Osteocyte (in vitro differentiated cells): ENCODE data around the gene ZNF860. TPM values are rescaled to one million over a fixed set of nuclear protein-coding genes. Genes with fewer than 3 reads are reported as not detected.

ENCODE experiments used
- DNase-seq: peaks from one replicate; pipeline ENCODE4 v3.0.0; 2021; ENCODE audit warnings: mixed read lengths; ENCODE audit not compliant: unreplicated experiment; ENCODE audit errors: extremely low spot score
- H3K27ac Mint-ChIP-seq: one replicate; pipeline ENCODE4 v1.8.0; 2021; ENCODE audit warnings: mild to moderate bottlenecking, mixed read lengths; ENCODE audit not compliant: unreplicated experiment
- H3K27me3 Mint-ChIP-seq: one replicate; pipeline ENCODE4 v1.8.0; 2021; ENCODE audit warnings: mixed read lengths; ENCODE audit not compliant: unreplicated experiment
- H3K36me3 Mint-ChIP-seq: one replicate; pipeline ENCODE4 v1.8.0; 2021; ENCODE audit warnings: mixed read lengths; ENCODE audit not compliant: unreplicated experiment
- H3K4me1 Mint-ChIP-seq: one replicate; pipeline ENCODE4 v1.8.0; 2021; ENCODE audit warnings: mixed read lengths; ENCODE audit not compliant: unreplicated experiment
- H3K4me3 Mint-ChIP-seq: one replicate; pipeline ENCODE4 v1.8.0; 2021; ENCODE audit warnings: mild to moderate bottlenecking, moderate library complexity, mixed read lengths; ENCODE audit not compliant: unreplicated experiment
- H3K9me3 Mint-ChIP-seq: one replicate; pipeline ENCODE4 v1.8.0; 2021; ENCODE audit warnings: mixed read lengths; ENCODE audit not compliant: unreplicated experiment
- CTCF ChIP-seq: fragments of 200-600 bp; sonication (generic); IDR thresholded peaks from 2 replicates; pipeline ENCODE4 v1.5.0; 2021; ENCODE audit warnings: antibody characterized with exemption, mild to moderate bottlenecking, moderate library complexity
- total RNA-seq: library from RNA; stranded (reverse); gene quantifications from 2 replicates; pipeline ENCODE4 v1.2.1, GENCODE V29; 2021

The ZNF860 gene
- total RNA-seq, 1 donor from 2014 or later, result 1.3 TPM

DNA sequence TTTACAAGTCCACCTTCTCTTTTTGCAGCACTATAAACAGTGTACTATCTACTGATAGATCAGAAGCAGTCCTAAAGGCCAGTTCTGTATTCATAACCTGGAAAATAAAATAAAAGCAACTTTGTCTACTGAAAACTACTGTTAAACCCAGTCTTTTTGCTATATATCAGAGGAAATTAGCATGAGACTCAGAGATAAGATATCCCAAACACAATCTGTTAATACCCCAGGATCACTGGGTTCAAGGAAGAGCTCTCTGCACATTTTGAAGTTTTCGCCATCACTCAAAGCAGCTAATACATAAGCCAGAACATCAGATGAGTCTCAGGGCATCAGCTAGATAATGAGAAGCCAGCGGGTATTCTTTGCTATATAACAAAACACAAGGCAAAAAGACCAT, 22.3 kb upstream of the ZNF860 start:
- peaks cover 13% of the 10 kb centered on the region for H3K9me3 Mint-ChIP-seq
- H3K27me3 Mint-ChIP-seq, result no peaks in the 10 kb centered on the region
- H3K4me3 Mint-ChIP-seq, result peak overlapping the region; percentile 76
- TF ChIP-seq CTCF, result no peak
- H3K27ac Mint-ChIP-seq, result peak overlapping the region; percentile 96
- peaks cover 4% of the 10 kb centered on the region for H3K36me3 Mint-ChIP-seq
- no peak for DNase-seq
- peaks cover 50% of the 10 kb centered on the region for H3K4me1 Mint-ChIP-seq

- Mint-ChIP-seq H3K4me3 (peak overlapping the region; percentile 76), H3K9me3 (peaks cover 7% of the 10 kb centered on the region), H3K4me1 (peaks cover 50% of the 10 kb centered on the region), H3K27ac (peak overlapping the region; percentile 96), H3K36me3 (peaks cover 4% of the 10 kb centered on the region), H3K27me3 (no peaks in the 10 kb centered on the region)
- no peak for TF ChIP-seq CTCF
- DNase-seq, result no peak
Observed at GRCh38 chr3:31959951-31960792, 21.4 kb upstream of the ZNF860 start.

DNA sequence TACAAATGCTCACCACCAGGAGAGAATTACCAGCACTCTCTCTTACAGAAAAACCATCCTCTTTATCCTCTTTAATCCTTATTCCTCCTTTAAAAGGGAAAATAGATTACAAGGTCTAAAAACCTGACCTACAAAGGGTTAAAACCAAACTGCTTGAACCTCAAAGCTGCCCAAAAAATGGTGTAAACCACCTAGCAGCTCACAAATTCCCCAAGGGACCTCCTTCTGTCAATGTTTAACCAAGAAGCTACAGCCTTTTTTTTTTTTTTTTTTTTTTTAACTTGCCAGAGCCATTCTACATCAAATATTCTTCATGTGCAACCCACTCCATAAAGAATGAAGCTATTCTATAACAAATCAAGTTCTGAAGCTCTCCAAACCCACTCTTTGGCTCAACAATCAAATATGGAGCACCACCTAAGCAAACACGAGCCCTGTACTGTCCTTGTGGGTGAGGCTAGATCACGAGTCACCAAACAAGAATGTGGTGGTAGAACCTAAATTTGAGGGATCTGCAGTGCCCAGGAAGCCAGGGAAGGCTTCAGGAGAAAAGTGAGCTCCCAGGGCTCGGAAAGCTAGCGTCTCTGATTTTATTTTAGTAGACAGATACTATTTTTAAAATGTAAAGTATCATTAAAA, 20.6 kb upstream of the ZNF860 start:
- peak; percentile 49 for DNase-seq
- Mint-ChIP-seq H3K4me3 (peak overlapping the region; percentile 76), H3K36me3 (no peaks in the 10 kb centered on the region), H3K27ac (peak overlapping the region; percentile 96), H3K4me1 (peaks cover 50% of the 10 kb centered on the region), H3K9me3 (peaks cover under 1% of the 10 kb centered on the region), H3K27me3 (no peaks in the 10 kb centered on the region)
- peak; percentile 6 for TF ChIP-seq CTCF

DNA sequence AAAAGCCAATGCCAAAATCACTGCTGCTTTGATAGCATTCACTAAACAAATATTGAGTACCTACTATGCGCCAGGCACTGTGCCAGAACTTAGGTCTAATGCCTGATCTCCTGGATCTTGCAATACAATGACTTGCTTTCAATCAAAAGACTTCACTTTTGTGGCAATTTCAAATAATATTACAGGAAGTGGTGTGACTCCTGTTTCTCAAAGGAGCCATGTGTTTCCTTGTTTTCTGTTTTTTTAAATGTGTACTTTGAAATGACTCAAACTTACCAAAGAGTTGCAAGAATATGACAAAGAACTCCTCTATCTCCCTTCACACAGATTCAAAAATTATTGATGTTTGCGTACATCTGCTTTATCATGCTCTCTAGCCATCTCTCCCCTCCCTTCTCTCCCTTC, 18.7 kb upstream of the ZNF860 start:
- no peak for DNase-seq
- Mint-ChIP-seq H3K27ac (peak overlapping the region; percentile 44), H3K4me1 (peaks cover 57% of the 10 kb centered on the region), H3K36me3 (no peaks in the 10 kb centered on the region), H3K4me3 (no peak overlapping the region), H3K27me3 (no peaks in the 10 kb centered on the region), H3K9me3 (no peaks in the 10 kb centered on the region)
- TF ChIP-seq CTCF, result no peak

- H3K27me3 Mint-ChIP-seq, result no peaks in the 10 kb centered on the region
- no peaks in the 10 kb centered on the region for H3K9me3 Mint-ChIP-seq
- H3K27ac Mint-ChIP-seq, result peak overlapping the region; percentile 96
- H3K36me3 Mint-ChIP-seq, result no peaks in the 10 kb centered on the region
- H3K4me3 Mint-ChIP-seq, result no peak overlapping the region
- H3K4me1 Mint-ChIP-seq, result peaks cover 48% of the 10 kb centered on the region
- no peak for TF ChIP-seq CTCF
- no peak for DNase-seq
Observed at GRCh38 chr3:31966978-31967591, 14.5 kb upstream of the ZNF860 start.
